Measurements from ENCODE around the gene FLRT2. TPM values are rescaled to one million over a fixed set of nuclear protein-coding genes. Genes with fewer than 3 reads are reported as not detected.

FLRT2 gene
- total and polyA plus RNA-seq, 2 donors (not counting 1 experiment from before 2014, with no cell fraction given), result not detected

DNA sequence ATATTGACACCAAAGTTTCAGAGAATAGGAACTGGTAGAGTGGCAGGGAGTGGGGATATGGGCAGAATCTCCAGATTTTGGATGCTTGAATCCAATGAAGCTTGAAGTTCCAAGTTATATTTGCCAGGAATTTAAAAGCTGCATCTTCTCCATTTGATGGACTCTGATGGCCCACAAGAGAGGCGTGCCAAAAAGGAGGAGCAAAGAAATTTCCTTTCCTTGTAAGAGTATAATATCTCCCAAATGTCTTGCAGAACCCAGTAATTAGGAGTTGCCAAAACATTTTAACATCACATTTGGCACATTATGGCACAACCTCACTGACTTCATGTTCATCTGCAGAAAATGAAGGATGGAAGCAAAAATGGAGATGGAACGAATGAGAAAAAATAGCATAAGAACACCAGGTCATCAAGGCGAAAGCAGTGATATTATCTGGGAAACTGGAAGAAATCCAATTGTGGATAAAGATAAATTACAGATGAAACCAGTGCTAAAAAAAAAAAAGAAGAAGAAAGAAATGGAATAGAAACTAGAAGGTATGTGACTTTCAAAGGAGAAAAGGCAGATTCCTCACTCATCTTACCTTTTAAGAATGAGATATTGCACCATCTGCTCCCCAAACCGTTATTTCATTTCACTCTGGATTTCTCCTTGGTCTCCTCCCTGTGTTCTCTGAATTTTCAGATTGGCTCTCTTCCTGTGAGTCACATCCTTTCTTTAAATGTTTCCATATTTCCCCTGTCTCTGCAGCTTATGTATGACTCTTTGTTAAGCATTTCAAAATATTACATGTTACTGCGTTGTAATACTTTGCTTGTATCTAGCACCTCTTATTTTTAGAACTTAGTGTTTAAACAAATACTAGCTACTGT, 13.5 kb upstream of the FLRT2 start:
- no peak overlapping the region for H2AFZ ChIP-seq (ENCODE audit: insufficient read depth, low read depth, low read length, poor library complexity, severe bottlenecking)
- no peaks in the 10 kb centered on the region for H3K4me1 ChIP-seq (ENCODE audit: control insufficient read depth in 2 of 2, insufficient read depth in 2 of 2, low read length in 2 of 2)
- no peaks in the 10 kb centered on the region for H3K36me3 ChIP-seq (replicated peaks in 1 of 2; ENCODE audit: control extremely low read depth in 1 of 2, control insufficient read depth in 1 of 2, extremely low read depth in 1 of 2, insufficient read depth in 2 of 2, low read length in 1 of 2)
- Mint-ChIP-seq H3K27me3 (no peaks in the 10 kb centered on the region), H3K9me3 (ENCODE audit: insufficient read depth) (peaks cover 5% of the 10 kb centered on the region), H3K4me1 (no peaks in the 10 kb centered on the region), H3K27ac (no peak overlapping the region), H3K4me3 (no peak overlapping the region)
- H3K4me3 ChIP-seq (ENCODE audit: control extremely low read depth in 1 of 5, extremely low read depth in 1 of 5, insufficient read depth in 1 of 5, low read depth in 2 of 5, low read length in 4 of 5), result no peak overlapping the region
- H3K9ac ChIP-seq (ENCODE audit: low read length), result no peak overlapping the region
- intact Hi-C loops (cut with micrococcal nuclease), result no loop called here
- CTCF ChIA-PET, result no interaction called here
- POLR2A ChIA-PET, result no interaction called here
- no peak overlapping the region for H3K4me2 ChIP-seq (replicated peaks; ENCODE audit: low read depth, low read length, poor library complexity, severe bottlenecking)
- no peak for ATAC-seq (ENCODE audit: low read depth)
- no peaks in the 10 kb centered on the region for H4K20me1 ChIP-seq (ENCODE audit: control insufficient read depth, insufficient read depth, low read length, poor library complexity, severe bottlenecking)
- no peaks in the 10 kb centered on the region for H3K9me3 ChIP-seq (ENCODE audit: control extremely low read depth in 1 of 3, control insufficient read depth in 2 of 3, insufficient read depth in 1 of 3, low read length in 2 of 3)
- no peak for TF ChIP-seq EZH2 (IDR thresholded peaks at IDR 0.05; ENCODE audit: borderline replicate concordance, insufficient read depth, low read depth, low read length, poor library complexity, severe bottlenecking)
- TF ChIP-seq, protein P1, sequence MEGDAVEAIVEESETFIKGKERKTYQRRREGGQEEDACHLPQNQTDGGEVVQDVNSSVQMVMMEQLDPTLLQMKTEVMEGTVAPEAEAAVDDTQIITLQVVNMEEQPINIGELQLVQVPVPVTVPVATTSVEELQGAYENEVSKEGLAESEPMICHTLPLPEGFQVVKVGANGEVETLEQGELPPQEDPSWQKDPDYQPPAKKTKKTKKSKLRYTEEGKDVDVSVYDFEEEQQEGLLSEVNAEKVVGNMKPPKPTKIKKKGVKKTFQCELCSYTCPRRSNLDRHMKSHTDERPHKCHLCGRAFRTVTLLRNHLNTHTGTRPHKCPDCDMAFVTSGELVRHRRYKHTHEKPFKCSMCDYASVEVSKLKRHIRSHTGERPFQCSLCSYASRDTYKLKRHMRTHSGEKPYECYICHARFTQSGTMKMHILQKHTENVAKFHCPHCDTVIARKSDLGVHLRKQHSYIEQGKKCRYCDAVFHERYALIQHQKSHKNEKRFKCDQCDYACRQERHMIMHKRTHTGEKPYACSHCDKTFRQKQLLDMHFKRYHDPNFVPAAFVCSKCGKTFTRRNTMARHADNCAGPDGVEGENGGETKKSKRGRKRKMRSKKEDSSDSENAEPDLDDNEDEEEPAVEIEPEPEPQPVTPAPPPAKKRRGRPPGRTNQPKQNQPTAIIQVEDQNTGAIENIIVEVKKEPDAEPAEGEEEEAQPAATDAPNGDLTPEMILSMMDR (IDR thresholded peaks at IDR 0.05), result no peak
- no peaks in the 10 kb centered on the region for H3K27me3 ChIP-seq (replicated peaks in 1 of 4; ENCODE audit: control extremely low read depth in 1 of 4, control insufficient read depth in 3 of 4, insufficient read depth in 4 of 4, low read length in 3 of 4)
- no peak overlapping the region for H3K27ac ChIP-seq (ENCODE audit: low read length in 2 of 2)
- 83% methylated on average over 2 of the region's 5 CpGs for WGBS (ENCODE audit: insufficient coverage)
- no peak for DNase-seq
- no peaks in the 10 kb centered on the region for H3K79me2 ChIP-seq (ENCODE audit: control insufficient read depth, insufficient read depth, low read length)

DNA sequence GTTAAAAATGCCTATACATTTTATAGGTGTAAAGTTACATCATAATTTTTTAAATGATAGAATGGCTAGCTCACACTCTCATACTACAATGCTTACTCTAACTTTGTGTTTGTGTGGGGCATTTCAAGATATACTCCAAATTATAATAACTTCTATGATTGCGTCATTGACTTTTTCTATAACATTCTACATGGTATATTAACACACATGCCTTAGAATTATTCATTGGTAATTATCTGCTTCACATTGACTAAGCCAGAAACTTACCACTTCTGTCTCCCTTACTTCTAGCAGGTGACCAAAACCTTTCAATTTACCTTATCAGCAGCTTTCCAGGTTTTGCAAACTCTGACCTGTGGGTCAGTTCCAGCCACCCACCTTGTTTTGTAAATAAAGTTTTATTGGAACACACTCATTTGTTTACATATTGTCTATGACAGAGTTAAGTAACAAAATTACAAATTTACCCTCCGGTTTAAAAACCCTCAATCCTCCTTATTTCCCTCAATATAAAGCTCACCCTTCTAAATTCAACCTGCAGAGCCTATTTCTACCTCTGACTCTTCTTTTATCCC, 12.7 kb upstream of the FLRT2 start:
- no peak for DNase-seq
- Histone ChIP-seq H3K79me2 (ENCODE audit: control insufficient read depth, insufficient read depth, low read length) (no peaks in the 10 kb centered on the region), H3K36me3 (replicated peaks in 1 of 2; ENCODE audit: control extremely low read depth in 1 of 2, control insufficient read depth in 1 of 2, extremely low read depth in 1 of 2, insufficient read depth in 2 of 2, low read length in 1 of 2) (no peaks in the 10 kb centered on the region), H3K9me3 (ENCODE audit: control extremely low read depth in 1 of 3, control insufficient read depth in 2 of 3, insufficient read depth in 1 of 3, low read length in 2 of 3) (no peaks in the 10 kb centered on the region), H3K27me3 (replicated peaks in 1 of 4; ENCODE audit: control extremely low read depth in 1 of 4, control insufficient read depth in 3 of 4, insufficient read depth in 4 of 4, low read length in 3 of 4) (no peaks in the 10 kb centered on the region), H3K4me2 (replicated peaks; ENCODE audit: low read depth, low read length, poor library complexity, severe bottlenecking) (no peak overlapping the region), H4K20me1 (ENCODE audit: control insufficient read depth, insufficient read depth, low read length, poor library complexity, severe bottlenecking) (no peaks in the 10 kb centered on the region), H3K9ac (ENCODE audit: low read length) (no peak overlapping the region), H3K27ac (ENCODE audit: low read length in 2 of 2) (no peak overlapping the region), H2AFZ (ENCODE audit: insufficient read depth, low read depth, low read length, poor library complexity, severe bottlenecking) (no peak overlapping the region), H3K4me3 (ENCODE audit: control extremely low read depth in 1 of 5, extremely low read depth in 1 of 5, insufficient read depth in 1 of 5, low read depth in 2 of 5, low read length in 4 of 5) (no peak overlapping the region), H3K4me1 (ENCODE audit: control insufficient read depth in 2 of 2, insufficient read depth in 2 of 2, low read length in 2 of 2) (no peaks in the 10 kb centered on the region)
- TF ChIP-seq, protein P1 (IDR thresholded peaks at IDR 0.05), result no peak
- TF ChIP-seq EZH2 (IDR thresholded peaks at IDR 0.05; ENCODE audit: borderline replicate concordance, insufficient read depth, low read depth, low read length, poor library complexity, severe bottlenecking), result no peak
- Mint-ChIP-seq H3K4me3 (no peak overlapping the region), H3K9me3 (ENCODE audit: insufficient read depth) (peaks cover 3% of the 10 kb centered on the region), H3K27ac (no peak overlapping the region), H3K27me3 (no peaks in the 10 kb centered on the region), H3K4me1 (no peaks in the 10 kb centered on the region)
- ChIA-PET POLR2A (no interaction called here), CTCF (no interaction called here)
- ATAC-seq (ENCODE audit: low read depth), result no peak
- intact Hi-C loops (cut with micrococcal nuclease), result no loop called here
- WGBS (ENCODE audit: insufficient coverage), result no CpG with 5 or more reads among the region's 2 CpGs

Data from B cell (primary cell).